GM12874 (cell line): ENCODE measurements around the gene SGCB.

Experiments used
- CTCF ChIP-seq: IDR thresholded peaks from 2 replicates; pipeline ENCODE4 v1.5.1; 2011; ENCODE audit warnings: low read depth, mild to moderate bottlenecking, control low read depth, low read length, moderate library complexity; ENCODE audit not compliant: insufficient read depth

Gene SGCB

GRCh38 chr4:52017814-52018213, 20.3 kb downstream of the SGCB start:
- TF ChIP-seq CTCF, result no peak

GRCh38 chr4:52016981-52017380, 21.1 kb downstream of the SGCB start:
- TF ChIP-seq CTCF, result no peak

- TF ChIP-seq CTCF, result no peak
Measured at GRCh38 chr4:52015366-52015765, 22.7 kb downstream of the SGCB start.

GRCh38 chr4:52014903-52015302, 23.2 kb downstream of the SGCB start:
- no peak for TF ChIP-seq CTCF

- TF ChIP-seq CTCF, result no peak
Measured at GRCh38 chr4:52012651-52013050, 25.4 kb downstream of the SGCB start.

- no peak for TF ChIP-seq CTCF
Measured at GRCh38 chr4:52010986-52011385, 27.1 kb downstream of the SGCB start.

GRCh38 chr4:52006887-52007286, 31.2 kb downstream of the SGCB start:
- no peak for TF ChIP-seq CTCF
